T-helper 2 cell (primary cell): Measurements from ENCODE around the gene SIPA1.
A peak's percentile ranks its signal among the peaks of the same experiment; 100 is the strongest.
"Not testable (repeated sequence)": the region's sequence is repeated elsewhere in the genome, so short reads cannot be mapped to it uniquely, and the experiment has no call there.

Experiments used
- DNase-seq, 5 experiments: peaks; one replicate each; pipeline versions ENCODE4 v3.0.0 to v3.0.0-alpha.2; 2012 to 2022

Gene SIPA1

GRCh38 chr11:65623852-65624616 lies 13.9 kb upstream of the SIPA1 start:
- DNase-seq, result no peak

- DNase-seq, result no peak
Observed at GRCh38 chr11:65624931-65625627, 12.8 kb upstream of the SIPA1 start.

- peak in 3 of 5 experiments; percentile 42 to 64 (median 46) for DNase-seq
Observed at GRCh38 chr11:65625628-65626342, 12.1 kb upstream of the SIPA1 start.

GRCh38 chr11:65627202-65627601 lies 10.7 kb upstream of the SIPA1 start:
- no peak for DNase-seq

- no peak for DNase-seq
Observed at GRCh38 chr11:65629579-65629978, 8.3 kb upstream of the SIPA1 start.

- DNase-seq, result no peak
Observed at GRCh38 chr11:65630215-65630614, 7.7 kb upstream of the SIPA1 start.

GRCh38 chr11:65633390-65634108 lies 4.4 kb upstream of the SIPA1 start:
- peak in 1 of 5 experiments; percentile 58 for DNase-seq

- no peak for DNase-seq
Observed at GRCh38 chr11:65634109-65634436, 3.8 kb upstream of the SIPA1 start.

- no peak for DNase-seq
Observed at GRCh38 chr11:65634440-65634839, 3.5 kb upstream of the SIPA1 start.

GRCh38 chr11:65634905-65635731 lies 2.8 kb upstream of the SIPA1 start:
- no peak for DNase-seq

GRCh38 chr11:65636108-65637031 lies 1.5 kb upstream of the SIPA1 start:
- no peak for DNase-seq

GRCh38 chr11:65637032-65637557 lies 806 bp upstream of the SIPA1 start:
- no peak for DNase-seq

GRCh38 chr11:65639228-65639597 lies 1.3 kb downstream of the SIPA1 start:
- DNase-seq, result not testable (repeated sequence)

GRCh38 chr11:65639623-65640482 lies 2.0 kb downstream of the SIPA1 start:
- peak in 3 of 5 experiments; percentile 69 to 97 (median 92) for DNase-seq

- DNase-seq, result peak in 2 of 5 experiments; percentile 56 to 79
Observed at GRCh38 chr11:65640483-65641296, 2.8 kb downstream of the SIPA1 start.

- no peak for DNase-seq
Observed at GRCh38 chr11:65641297-65642013, 3.6 kb downstream of the SIPA1 start.

- no peak for DNase-seq
Observed at GRCh38 chr11:65642014-65642671, 4.2 kb downstream of the SIPA1 start.
